H9 (cell line): Measurements from ENCODE around the gene NEIL1. TPM values are rescaled to one million over a fixed set of nuclear protein-coding genes. Genes with fewer than 3 reads are reported as not detected.

Experiments used
- DNase-seq: peaks from one replicate; pipeline ENCODE4 v3.0.0-alpha.2; 2017
- H2AFZ ChIP-seq: one replicate; pipeline ENCODE4 v1.6.1; 2013; ENCODE audit warnings: mild to moderate bottlenecking, low read length, control low read depth, moderate library complexity
- H2AK5ac ChIP-seq: 2 replicates; pipeline ENCODE4 v1.6.1; 2013; ENCODE audit warnings: low read length, control low read depth, mixed read lengths; ENCODE audit not compliant: insufficient read length
- H2BK120ac ChIP-seq: one replicate; pipeline ENCODE4 v1.6.1; 2013; ENCODE audit warnings: low read depth, mild to moderate bottlenecking, low read length, control low read depth, inconsistent platforms; ENCODE audit not compliant: poor library complexity, severe bottlenecking
- H2BK12ac ChIP-seq: 2 replicates; pipeline ENCODE4 v1.6.1; 2013; ENCODE audit warnings: low read length, control low read depth, mixed read lengths, low read depth; ENCODE audit not compliant: insufficient read length
- H2BK15ac ChIP-seq: 2 replicates; pipeline ENCODE4 v1.6.1; 2013; ENCODE audit warnings: low read depth, low read length, control low read depth
- H2BK20ac ChIP-seq: one replicate; pipeline ENCODE4 v1.6.1; 2013; ENCODE audit warnings: low read depth, mild to moderate bottlenecking, low read length, control low read depth, inconsistent platforms; ENCODE audit not compliant: poor library complexity, severe bottlenecking
- H2BK5ac ChIP-seq: 2 replicates; pipeline ENCODE4 v1.6.1; 2013; ENCODE audit warnings: low read length, control low read depth, mixed read lengths; ENCODE audit not compliant: insufficient read length
- H3K14ac ChIP-seq: 2 replicates; pipeline ENCODE4 v1.6.1; 2013; ENCODE audit warnings: low read length, control low read depth; ENCODE audit not compliant: insufficient read depth
- H3K18ac ChIP-seq: 2 replicates; pipeline ENCODE4 v1.6.1; 2013; ENCODE audit warnings: low read depth, mild to moderate bottlenecking, mixed read lengths, low read length, control low read depth; ENCODE audit not compliant: insufficient read length
- H3K23ac ChIP-seq: 2 replicates; pipeline ENCODE4 v1.6.1; 2013; ENCODE audit warnings: low read length, control low read depth, mixed read lengths, low read depth; ENCODE audit not compliant: insufficient read length
- H3K23me2 ChIP-seq: 2 replicates; pipeline ENCODE4 v1.6.1; 2013; ENCODE audit warnings: low read depth, mild to moderate bottlenecking, mixed read lengths, low read length, control low read depth; ENCODE audit not compliant: insufficient read length, poor library complexity, severe bottlenecking
- H3K27ac ChIP-seq: 2 replicates; pipeline ENCODE4 v1.5.1; 2013; ENCODE audit warnings: low read length, control low read depth, mixed read lengths, low read depth; ENCODE audit not compliant: insufficient read length
- H3K27me3 ChIP-seq: 2 replicates; pipeline ENCODE4 v1.6.1; 2013; ENCODE audit warnings: low read length, control low read depth, inconsistent platforms; ENCODE audit not compliant: insufficient read depth
- H3K4ac ChIP-seq: 2 replicates; pipeline ENCODE4 v1.6.1; 2013; ENCODE audit warnings: low read depth, mild to moderate bottlenecking, control low read depth, inconsistent platforms, low read length, moderate library complexity
- H3K4me1 ChIP-seq: 2 replicates; pipeline ENCODE4 v1.6.1; 2013; ENCODE audit warnings: low read length, control low read depth, inconsistent platforms; ENCODE audit not compliant: insufficient read depth
- H3K4me2 ChIP-seq: 2 replicates; pipeline ENCODE4 v1.6.1; 2013; ENCODE audit warnings: low read length, control low read depth, mixed read lengths; ENCODE audit not compliant: insufficient read length, insufficient read depth
- H3K56ac ChIP-seq: 2 replicates; pipeline ENCODE4 v1.6.1; 2013; ENCODE audit warnings: low read depth, mild to moderate bottlenecking, mixed read lengths, low read length, control low read depth; ENCODE audit not compliant: insufficient read length
- H3K79me1 ChIP-seq: 2 replicates; pipeline ENCODE4 v1.6.1; 2013; ENCODE audit warnings: low read depth, mild to moderate bottlenecking, moderate library complexity, low read length, control low read depth, inconsistent platforms; ENCODE audit not compliant: insufficient read depth, poor library complexity, severe bottlenecking
- H3K79me2 ChIP-seq: 2 replicates; pipeline ENCODE4 v1.6.1; 2013; ENCODE audit warnings: low read length, control low read depth, inconsistent platforms; ENCODE audit not compliant: insufficient read depth
- H3K9ac ChIP-seq: 2 replicates; pipeline ENCODE4 v1.6.1; 2013; ENCODE audit warnings: low read length, control low read depth, mixed read lengths; ENCODE audit not compliant: insufficient read length; ENCODE audit errors: extremely low read depth
- H3K9me3 ChIP-seq: one replicate; pipeline ENCODE4 v1.6.1; 2013; ENCODE audit warnings: low read depth, low read length, inconsistent platforms; ENCODE audit not compliant: control insufficient read depth
- H3T11ph ChIP-seq: one replicate; pipeline ENCODE4 v1.6.1; 2013; ENCODE audit warnings: mild to moderate bottlenecking, low read length, control low read depth, inconsistent platforms
- H4K20me1 ChIP-seq: one replicate; pipeline ENCODE4 v1.6.1; 2013; ENCODE audit not compliant: control insufficient read depth, insufficient read length, insufficient read depth
- H4K5ac ChIP-seq: 2 replicates; pipeline ENCODE4 v1.6.1; 2013; ENCODE audit warnings: low read depth, mild to moderate bottlenecking, mixed read lengths, low read length, control low read depth; ENCODE audit not compliant: insufficient read length
- H4K8ac ChIP-seq: replicated peaks from 2 replicates; pipeline ENCODE4 v1.6.1; 2013; ENCODE audit warnings: low read length, control low read depth, mixed read lengths, low read depth; ENCODE audit not compliant: insufficient read length
- H4K91ac ChIP-seq: 2 replicates; pipeline ENCODE4 v1.6.1; 2013; ENCODE audit warnings: low read depth, mild to moderate bottlenecking, moderate library complexity, mixed read lengths, low read length, control low read depth; ENCODE audit not compliant: insufficient read length
- H3K27ac Mint-ChIP-seq, 3 experiments: 2 replicates in 2 of 3; 3 replicates in 1 of 3; pipeline ENCODE4 v1.8.0; 2020 to 2021; ENCODE audit warnings: mixed read lengths in 3 of 3, mild to moderate bottlenecking in 1 of 3, moderate library complexity in 1 of 3
- H3K27me3 Mint-ChIP-seq: 2 replicates; pipeline ENCODE4 v1.8.0; 2021; ENCODE audit warnings: low read depth, mild to moderate bottlenecking, moderate library complexity, mixed read lengths
- H3K36me3 Mint-ChIP-seq, 3 experiments: 2 replicates in 2 of 3; 3 replicates in 1 of 3; pipeline ENCODE4 v1.8.0; 2020 to 2021; ENCODE audit warnings: low read depth in 3 of 3, mixed read lengths in 3 of 3; ENCODE audit not compliant: insufficient read depth in 1 of 3
- H3K4me1 Mint-ChIP-seq, 2 experiments: 2 replicates each; pipeline ENCODE4 v1.8.0; 2020; ENCODE audit warnings: mixed read lengths in 2 of 2
- H3K4me3 Mint-ChIP-seq, 2 experiments: 2 replicates in 1 of 2; 3 replicates in 1 of 2; pipeline ENCODE4 v1.8.0; 2020 to 2021; ENCODE audit warnings: mild to moderate bottlenecking in 2 of 2, mixed read lengths in 2 of 2, moderate library complexity in 1 of 2
- H3K9me3 Mint-ChIP-seq, 2 experiments: 2 replicates in 1 of 2; 3 replicates in 1 of 2; pipeline ENCODE4 v1.8.0; 2020; ENCODE audit warnings: mild to moderate bottlenecking in 2 of 2, mixed read lengths in 2 of 2, moderate library complexity in 1 of 2
- WGBS: extraction: QIAGEN DNeasy Blood & Tissue Kit; methylation state at CpG from one replicate; pipeline ENCODE4 v1.1.7; 2013; ENCODE audit warnings: missing lambda C conversion rate, low lambda C conversion rate, mixed read lengths; ENCODE audit not compliant: insufficient read length; ENCODE audit errors: extremely low coverage; 5-methylcytosine and 5-hydroxymethylcytosine counted together
- total RNA-seq: library from RNA; stranded (reverse); gene quantifications from 2 replicates; pipeline ENCODE4 v1.2.1, GENCODE V29; 2021
- TF ChIP-seq, protein P1 (sequence below): fragments of 200-600 bp; sonication (generic); conservative IDR thresholded peaks from 3 replicates; pipeline ENCODE4 v1.8.0; 2021; ENCODE audit warnings: antibody characterized with exemption, mild to moderate bottlenecking

The NEIL1 gene
- total RNA-seq, 1 experiment from 2014 or later = 16.5 TPM

GRCh38 chr15:75371486-75371885 is 24.6 kb downstream of the NEIL1 start:
- Mint-ChIP-seq H3K27me3 (no peaks in the 10 kb centered on the region; the same call in 1 of the 2 replicates), H3K4me3 (no peak overlapping the region), H3K27ac (peak overlapping the region in 2 of 3 experiments; percentile 37 to 74; a peak in 3 of 7 replicates), H3K9me3 (no peaks in the 10 kb centered on the region), H3K4me1 (peaks cover 19 to 20% of the 10 kb centered on the region in 2 experiments), H3K36me3 (peaks cover 35 to 64% (median 58%) of the 10 kb centered on the region in 3 experiments; a peak in 6 of 7 replicates)
- Histone ChIP-seq H3K4me2 (no peak overlapping the region), H3K18ac (no peak overlapping the region), H3K27ac (no peak overlapping the region), H4K20me1 (no peaks in the 10 kb centered on the region), H4K8ac (no peak overlapping the region), H4K5ac (no peak overlapping the region), H3K79me1 (no peaks in the 10 kb centered on the region), H3K9me3 (no peaks in the 10 kb centered on the region), H3K4ac (no peak overlapping the region), H3K4me1 (no peaks in the 10 kb centered on the region; the same call in 1 of the 2 replicates), H3K14ac (no peak overlapping the region), H2AFZ (no peak overlapping the region), H3K56ac (no peak overlapping the region), H2AK5ac (no peak overlapping the region), H2BK20ac (no peak overlapping the region), H3T11ph (no peak overlapping the region), H2BK12ac (no peak overlapping the region), H3K23ac (no peak overlapping the region), H2BK5ac (no peak overlapping the region), H2BK120ac (no peak overlapping the region), H2BK15ac (no peak overlapping the region), H3K79me2 (no peaks in the 10 kb centered on the region), H3K9ac (no peak overlapping the region), H4K91ac (no peak overlapping the region), H3K27me3 (no peaks in the 10 kb centered on the region), H3K23me2 (no peaks in the 10 kb centered on the region)
- TF ChIP-seq, protein P1, sequence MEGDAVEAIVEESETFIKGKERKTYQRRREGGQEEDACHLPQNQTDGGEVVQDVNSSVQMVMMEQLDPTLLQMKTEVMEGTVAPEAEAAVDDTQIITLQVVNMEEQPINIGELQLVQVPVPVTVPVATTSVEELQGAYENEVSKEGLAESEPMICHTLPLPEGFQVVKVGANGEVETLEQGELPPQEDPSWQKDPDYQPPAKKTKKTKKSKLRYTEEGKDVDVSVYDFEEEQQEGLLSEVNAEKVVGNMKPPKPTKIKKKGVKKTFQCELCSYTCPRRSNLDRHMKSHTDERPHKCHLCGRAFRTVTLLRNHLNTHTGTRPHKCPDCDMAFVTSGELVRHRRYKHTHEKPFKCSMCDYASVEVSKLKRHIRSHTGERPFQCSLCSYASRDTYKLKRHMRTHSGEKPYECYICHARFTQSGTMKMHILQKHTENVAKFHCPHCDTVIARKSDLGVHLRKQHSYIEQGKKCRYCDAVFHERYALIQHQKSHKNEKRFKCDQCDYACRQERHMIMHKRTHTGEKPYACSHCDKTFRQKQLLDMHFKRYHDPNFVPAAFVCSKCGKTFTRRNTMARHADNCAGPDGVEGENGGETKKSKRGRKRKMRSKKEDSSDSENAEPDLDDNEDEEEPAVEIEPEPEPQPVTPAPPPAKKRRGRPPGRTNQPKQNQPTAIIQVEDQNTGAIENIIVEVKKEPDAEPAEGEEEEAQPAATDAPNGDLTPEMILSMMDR = no peak
- DNase-seq = no peak
- no CpG with 5 or more reads among the region's 1 CpG for WGBS
